AG09319 (cell line): ENCODE measurements around the gene GPR89A.
"Not testable (repeated sequence)": the region's sequence is repeated elsewhere in the genome, so short reads cannot be mapped to it uniquely, and the experiment has no call there.

ENCODE experiments used
- DNase-seq: peaks from one replicate; pipeline ENCODE4 v3.0.0-alpha.2; 2010; ENCODE audit warnings: low read depth; ENCODE audit errors: extremely low read depth
- CTCF ChIP-seq: IDR thresholded peaks from 2 replicates; pipeline ENCODE4 v1.5.1; 2011; ENCODE audit warnings: low read depth, mild to moderate bottlenecking, inconsistent platforms, low read length, moderate library complexity

GPR89A gene

GRCh38 chr1:145717833-145718232 is 110.0 kb downstream of the GPR89A start:
- TF ChIP-seq CTCF = no peak
- DNase-seq = no peak

GRCh38 chr1:145718465-145718864 is 110.7 kb downstream of the GPR89A start:
- DNase-seq = not testable (repeated sequence)

DNA sequence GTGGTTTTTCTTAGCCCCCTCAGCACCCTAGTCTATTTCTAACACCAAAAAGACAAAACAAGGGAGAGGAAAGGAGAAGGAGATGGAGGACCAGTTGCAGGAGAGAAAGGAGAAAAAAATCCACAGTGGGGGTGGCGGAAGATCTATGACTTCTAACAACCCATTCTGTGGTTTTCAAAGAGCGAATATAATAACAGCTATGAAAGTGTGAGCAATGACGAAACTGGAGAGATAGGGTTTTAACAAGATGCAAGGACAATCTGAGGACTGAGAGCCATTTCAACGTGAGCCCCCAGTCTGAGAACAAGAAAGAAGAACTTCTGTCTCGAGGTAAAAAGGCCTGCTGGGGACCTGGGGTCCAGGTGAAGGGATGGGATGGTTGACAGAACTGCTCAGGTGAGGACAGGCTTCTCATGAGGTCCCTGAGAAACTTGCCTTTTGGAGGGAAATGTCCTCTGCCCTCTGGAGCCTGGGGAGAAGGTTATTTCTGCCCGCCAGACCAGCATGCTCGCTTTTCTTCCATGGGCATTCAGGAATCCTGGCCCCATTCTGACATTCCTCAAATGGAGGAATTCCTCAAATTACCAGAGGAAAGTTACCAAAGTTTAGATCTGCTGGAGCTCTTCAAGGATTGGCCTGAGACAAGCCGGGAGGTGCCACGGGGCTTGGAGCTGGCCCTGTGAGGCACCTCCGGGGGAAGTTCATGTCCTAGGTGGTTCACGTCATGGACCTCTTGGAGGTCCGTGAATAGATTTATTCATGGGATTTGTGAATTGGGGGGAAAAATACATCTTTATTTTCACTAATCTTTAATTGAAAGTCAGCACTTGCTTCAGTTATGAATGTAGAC is 111.7 kb downstream of the GPR89A start, which contains the start of gene CD160:
CD160 (plus strand) TSS at position 270 of the 850 bp plus-strand sequence. CDS start 8,829 bp downstream, outside the sequence.
- no peak for TF ChIP-seq CTCF
- DNase-seq = no peak
